Ishikawa (cell line): ENCODE results near the gene PCK1.

ENCODE experiments used
- CREB1 ChIP-seq: IDR thresholded peaks from 2 replicates; pipeline ENCODE4 v1.6.1; 2012; ENCODE audit warnings: low read depth
- FOXM1 ChIP-seq: IDR thresholded peaks from 2 replicates; pipeline ENCODE4 v1.6.1; 2012; ENCODE audit warnings: low read depth, borderline replicate concordance
- RAD21 ChIP-seq: IDR thresholded peaks from 2 replicates; pipeline ENCODE4 v1.6.1; 2012; ENCODE audit warnings: low read depth
- TAF1 ChIP-seq: IDR thresholded peaks from 2 replicates; pipeline ENCODE4 v1.6.1; 2012; ENCODE audit warnings: low read depth, mild to moderate bottlenecking
- ZBTB7A ChIP-seq: IDR thresholded peaks from 2 replicates; pipeline ENCODE4 v1.6.1; 2012; ENCODE audit warnings: low read depth
- TF ChIP-seq, protein P1 (sequence below): IDR thresholded peaks from 2 replicates; pipeline ENCODE4 v1.6.1; 2012; ENCODE audit warnings: low read depth, mild to moderate bottlenecking
- TF ChIP-seq, protein P2 (sequence below): IDR thresholded peaks from 2 replicates; pipeline ENCODE4 v1.6.1; 2012

DNA sequence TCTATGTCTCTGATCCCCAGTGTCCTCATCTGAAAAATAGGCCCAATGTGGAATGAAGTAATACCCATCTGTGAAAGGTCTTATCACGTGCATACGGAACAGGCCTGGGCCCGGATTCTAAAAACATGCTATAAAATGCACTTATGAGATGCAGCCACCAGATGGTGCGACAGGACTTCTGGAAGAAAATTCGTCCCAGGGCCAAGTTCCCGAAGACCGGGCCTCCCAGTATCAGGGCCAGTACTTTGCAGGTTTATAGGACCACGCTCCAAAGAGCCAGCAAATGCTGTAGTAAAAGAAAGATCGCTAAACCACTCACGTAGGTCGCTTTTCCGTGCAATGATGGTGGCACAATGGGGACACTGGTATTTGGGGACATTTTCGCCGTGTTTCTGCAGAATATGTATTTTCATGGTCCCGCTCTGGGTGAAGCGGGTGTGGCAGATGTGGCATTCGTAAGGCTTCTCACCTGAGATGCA, 46.6 kb upstream of the PCK1 start:
- TF ChIP-seq FOXM1 (no peak), TAF1 (no peak), CREB1 (no peak), RAD21 (peak; percentile 94), ZBTB7A (no peak)
- TF ChIP-seq, protein P1, sequence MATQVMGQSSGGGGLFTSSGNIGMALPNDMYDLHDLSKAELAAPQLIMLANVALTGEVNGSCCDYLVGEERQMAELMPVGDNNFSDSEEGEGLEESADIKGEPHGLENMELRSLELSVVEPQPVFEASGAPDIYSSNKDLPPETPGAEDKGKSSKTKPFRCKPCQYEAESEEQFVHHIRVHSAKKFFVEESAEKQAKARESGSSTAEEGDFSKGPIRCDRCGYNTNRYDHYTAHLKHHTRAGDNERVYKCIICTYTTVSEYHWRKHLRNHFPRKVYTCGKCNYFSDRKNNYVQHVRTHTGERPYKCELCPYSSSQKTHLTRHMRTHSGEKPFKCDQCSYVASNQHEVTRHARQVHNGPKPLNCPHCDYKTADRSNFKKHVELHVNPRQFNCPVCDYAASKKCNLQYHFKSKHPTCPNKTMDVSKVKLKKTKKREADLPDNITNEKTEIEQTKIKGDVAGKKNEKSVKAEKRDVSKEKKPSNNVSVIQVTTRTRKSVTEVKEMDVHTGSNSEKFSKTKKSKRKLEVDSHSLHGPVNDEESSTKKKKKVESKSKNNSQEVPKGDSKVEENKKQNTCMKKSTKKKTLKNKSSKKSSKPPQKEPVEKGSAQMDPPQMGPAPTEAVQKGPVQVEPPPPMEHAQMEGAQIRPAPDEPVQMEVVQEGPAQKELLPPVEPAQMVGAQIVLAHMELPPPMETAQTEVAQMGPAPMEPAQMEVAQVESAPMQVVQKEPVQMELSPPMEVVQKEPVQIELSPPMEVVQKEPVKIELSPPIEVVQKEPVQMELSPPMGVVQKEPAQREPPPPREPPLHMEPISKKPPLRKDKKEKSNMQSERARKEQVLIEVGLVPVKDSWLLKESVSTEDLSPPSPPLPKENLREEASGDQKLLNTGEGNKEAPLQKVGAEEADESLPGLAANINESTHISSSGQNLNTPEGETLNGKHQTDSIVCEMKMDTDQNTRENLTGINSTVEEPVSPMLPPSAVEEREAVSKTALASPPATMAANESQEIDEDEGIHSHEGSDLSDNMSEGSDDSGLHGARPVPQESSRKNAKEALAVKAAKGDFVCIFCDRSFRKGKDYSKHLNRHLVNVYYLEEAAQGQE = no peak
- TF ChIP-seq, protein P2, sequence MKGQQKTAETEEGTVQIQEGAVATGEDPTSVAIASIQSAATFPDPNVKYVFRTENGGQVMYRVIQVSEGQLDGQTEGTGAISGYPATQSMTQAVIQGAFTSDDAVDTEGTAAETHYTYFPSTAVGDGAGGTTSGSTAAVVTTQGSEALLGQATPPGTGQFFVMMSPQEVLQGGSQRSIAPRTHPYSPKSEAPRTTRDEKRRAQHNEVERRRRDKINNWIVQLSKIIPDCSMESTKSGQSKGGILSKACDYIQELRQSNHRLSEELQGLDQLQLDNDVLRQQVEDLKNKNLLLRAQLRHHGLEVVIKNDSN = no peak
